HG03103 (cell line): Measurements from ENCODE around the gene CACUL1.
"Not testable (repeated sequence)": the region's sequence is repeated elsewhere in the genome, so short reads cannot be mapped to it uniquely, and the experiment has no call there.

Experiments
- ATAC-seq: cut with Tn5 transposase; IDR thresholded peaks from one replicate; pipeline ENCODE4 v1.9.1; 2021; ENCODE audit warnings: low read depth; ENCODE audit not compliant: unreplicated experiment

The CACUL1 gene

DNA sequence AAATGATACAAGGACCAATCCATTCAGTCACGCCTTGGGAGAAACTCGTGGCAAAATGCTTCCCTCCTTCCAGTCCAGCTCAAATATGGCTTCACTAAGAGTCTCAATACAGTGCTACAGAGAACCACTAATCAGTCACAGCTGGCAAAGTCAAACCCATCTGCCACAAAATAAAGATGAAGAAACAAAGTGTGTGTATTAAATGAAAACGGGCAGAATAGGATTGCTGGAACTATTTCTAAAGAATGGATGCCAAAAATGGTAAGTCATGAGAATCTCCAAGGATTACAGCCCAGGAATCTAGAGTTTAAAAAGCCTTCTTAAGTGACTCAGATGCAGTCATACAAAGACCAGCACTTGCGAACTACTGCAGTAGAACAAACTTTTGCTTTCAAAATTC lies 61.9 kb downstream of the CACUL1 start:
- ATAC-seq = no peak

DNA sequence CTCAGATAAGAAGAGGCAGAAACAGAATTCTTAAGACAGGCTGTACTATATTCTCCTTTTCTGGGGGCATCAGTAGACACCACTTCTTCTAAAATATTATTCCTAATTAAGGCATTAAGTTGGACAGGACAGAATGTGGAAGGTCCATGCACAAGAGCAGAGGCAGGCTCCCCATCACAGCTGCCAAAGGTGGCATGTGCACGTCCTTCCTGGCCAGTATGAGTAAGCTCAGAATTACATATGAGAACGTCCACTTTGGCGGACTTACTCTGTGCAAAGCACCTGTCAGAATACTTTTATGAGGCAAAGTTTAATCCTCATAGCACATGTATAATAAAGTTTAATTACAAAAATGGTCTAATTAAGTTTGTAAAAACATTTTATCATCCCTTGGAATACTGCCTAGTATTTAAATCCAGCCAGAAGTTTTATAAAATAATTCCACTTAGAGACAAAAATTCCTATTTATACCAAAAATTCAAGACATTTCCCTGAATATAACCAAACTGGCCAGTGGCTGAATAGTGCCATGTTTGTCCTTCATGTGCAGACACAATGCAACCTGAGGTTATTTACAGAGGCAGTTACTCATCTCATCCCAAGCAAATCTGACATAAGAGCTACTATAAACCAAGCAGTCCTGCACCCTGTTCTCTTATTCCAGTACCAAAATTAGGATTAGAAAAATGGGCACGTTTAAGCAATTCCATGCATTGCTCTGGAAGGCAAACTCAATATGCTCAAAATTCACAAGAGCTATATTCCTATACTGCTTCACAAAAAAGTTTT lies 65.5 kb downstream of the CACUL1 start:
- no peak for ATAC-seq

- no peak for ATAC-seq
Observed at GRCh38 chr10:118687472-118687871, 67.3 kb downstream of the CACUL1 start.

DNA sequence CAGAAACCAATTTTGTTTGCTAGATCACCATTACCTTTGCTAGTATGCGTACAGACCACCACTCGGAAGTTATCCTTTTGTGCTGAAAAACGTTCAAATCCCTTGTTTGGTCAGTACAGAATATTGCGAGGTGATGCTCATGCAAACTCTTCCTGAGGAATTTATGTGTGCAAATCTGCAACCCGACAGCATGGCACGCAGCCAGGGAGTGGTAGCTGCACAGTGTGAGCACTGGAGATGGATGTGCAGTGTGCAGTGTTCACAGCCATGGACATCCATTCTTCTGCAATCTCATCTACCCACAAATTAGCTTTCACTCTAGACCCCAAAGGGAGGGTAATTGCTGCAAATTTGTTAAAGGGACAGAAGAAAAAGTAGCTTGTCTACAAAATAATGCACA lies 72.2 kb downstream of the CACUL1 start:
- ATAC-seq = no peak

- no peak for ATAC-seq
Observed at GRCh38 chr10:118680197-118680596, 74.6 kb downstream of the CACUL1 start.

GRCh38 chr10:118674226-118674919 lies 80.4 kb downstream of the CACUL1 start:
- no peak for ATAC-seq

DNA sequence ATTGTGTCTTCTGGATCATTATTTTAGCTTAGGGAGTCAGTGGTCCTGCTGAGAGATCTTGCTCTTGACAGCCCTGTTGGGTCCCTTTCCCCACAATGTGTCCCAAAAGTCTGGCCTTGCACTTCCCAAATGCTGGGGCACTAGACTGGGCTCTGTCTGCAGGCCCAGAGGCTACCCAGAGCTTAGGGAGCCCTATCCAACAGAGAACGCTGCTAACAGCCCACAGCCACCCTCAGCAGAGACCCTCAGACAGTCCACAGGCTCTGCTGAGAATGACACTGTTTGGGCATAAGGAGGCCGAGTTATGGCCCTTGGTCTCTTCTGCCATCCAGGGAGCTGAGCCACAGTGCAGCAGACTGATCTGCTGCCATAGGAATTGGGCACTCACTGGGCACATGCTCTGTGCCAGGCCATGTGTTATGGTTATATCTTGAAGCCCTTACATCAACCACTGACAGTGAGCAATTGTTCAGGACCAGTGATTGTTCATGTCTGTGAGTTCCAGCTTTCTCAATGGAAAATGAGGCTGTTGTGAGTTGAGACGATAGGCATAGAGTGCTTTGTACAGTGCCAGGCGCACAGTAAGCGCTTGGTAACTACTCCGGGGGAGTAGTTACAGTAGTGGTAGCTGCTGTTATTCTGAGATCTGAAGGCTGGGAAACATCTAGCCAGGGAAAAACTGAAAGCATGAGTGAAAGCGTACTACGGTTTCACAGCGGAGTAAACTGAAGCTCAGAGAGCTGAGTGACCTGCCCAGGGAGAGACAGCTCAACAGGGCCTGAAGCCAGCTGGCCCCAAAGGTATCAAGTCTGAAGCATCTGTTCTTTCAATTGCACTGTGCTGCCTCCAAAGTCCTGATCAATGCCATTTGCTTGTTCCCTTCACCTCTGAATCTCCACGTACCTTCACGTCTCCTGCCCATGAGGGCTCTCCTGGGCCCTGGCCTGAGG lies 81.7 kb downstream of the CACUL1 start:
- ATAC-seq = no peak

- ATAC-seq = no peak
Observed at GRCh38 chr10:118672153-118672552, 82.6 kb downstream of the CACUL1 start.

DNA sequence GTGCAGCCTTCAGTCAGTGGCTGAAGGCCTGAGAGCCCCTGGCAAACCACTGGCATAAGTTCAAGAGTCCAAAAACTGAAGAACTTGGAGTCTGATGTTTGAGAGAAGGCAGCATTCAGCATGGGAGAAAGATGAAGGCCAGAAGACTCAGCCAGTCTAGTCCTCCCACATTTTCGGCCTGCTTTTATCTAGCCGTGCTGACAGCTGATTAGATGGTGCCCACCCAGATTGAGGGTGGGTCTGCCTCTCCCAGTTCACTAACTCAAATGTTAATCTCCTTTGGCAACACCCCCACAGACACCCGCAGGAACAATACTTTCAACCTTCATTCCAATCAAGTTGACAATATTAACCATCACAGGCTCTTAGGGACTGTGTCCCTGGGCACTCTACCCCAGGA lies 83.5 kb downstream of the CACUL1 start:
- not testable (repeated sequence) for ATAC-seq

GRCh38 chr10:118670472-118671124 lies 84.2 kb downstream of the CACUL1 start:
- ATAC-seq = no peak

- ATAC-seq = no peak
Observed at GRCh38 chr10:118669835-118670234, 84.9 kb downstream of the CACUL1 start.

DNA sequence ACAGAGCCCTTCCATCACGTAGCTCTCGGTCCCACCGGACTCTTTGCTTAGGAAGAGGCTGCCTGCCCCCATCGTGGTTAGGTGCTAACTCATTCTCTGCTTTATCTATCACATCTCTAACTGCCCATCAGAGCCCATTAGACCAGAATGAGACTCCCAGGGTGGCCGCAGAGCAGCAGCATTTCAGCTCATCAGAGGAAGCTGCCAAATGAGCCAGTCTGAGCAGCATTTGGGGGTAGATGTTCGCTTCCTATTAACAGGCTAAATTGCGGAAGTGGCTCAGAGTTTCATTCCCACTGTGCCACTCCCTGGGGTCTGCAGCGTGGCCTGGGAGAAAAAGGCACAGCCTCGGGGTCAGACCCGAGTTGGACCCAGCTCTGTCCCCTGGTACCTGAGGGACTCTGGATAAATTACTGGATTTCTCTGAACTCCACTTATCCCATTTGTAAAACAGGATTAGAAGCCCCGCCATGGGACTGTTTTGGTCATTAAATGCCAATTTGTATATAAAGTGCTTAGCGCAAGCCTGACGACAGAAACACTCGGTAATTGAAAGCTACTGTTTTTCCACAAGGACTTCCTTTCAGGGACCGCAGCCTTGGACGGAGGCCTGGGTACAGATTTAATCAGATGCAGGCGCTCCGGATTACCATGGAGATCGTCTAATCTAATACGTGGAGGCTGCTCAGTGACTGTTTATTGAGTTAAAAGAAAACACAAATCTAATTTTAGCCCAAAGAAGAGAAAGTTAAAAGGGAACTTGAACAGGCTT lies 85.6 kb downstream of the CACUL1 start:
- no peak for ATAC-seq

- ATAC-seq = no peak
Observed at GRCh38 chr10:118668228-118668952, 86.4 kb downstream of the CACUL1 start.

GRCh38 chr10:118667732-118668131 lies 87.0 kb downstream of the CACUL1 start:
- ATAC-seq = no peak

GRCh38 chr10:118666350-118666749 lies 88.4 kb downstream of the CACUL1 start:
- ATAC-seq = no peak

- no peak for ATAC-seq
Observed at GRCh38 chr10:118664321-118664720, 90.4 kb downstream of the CACUL1 start.

DNA sequence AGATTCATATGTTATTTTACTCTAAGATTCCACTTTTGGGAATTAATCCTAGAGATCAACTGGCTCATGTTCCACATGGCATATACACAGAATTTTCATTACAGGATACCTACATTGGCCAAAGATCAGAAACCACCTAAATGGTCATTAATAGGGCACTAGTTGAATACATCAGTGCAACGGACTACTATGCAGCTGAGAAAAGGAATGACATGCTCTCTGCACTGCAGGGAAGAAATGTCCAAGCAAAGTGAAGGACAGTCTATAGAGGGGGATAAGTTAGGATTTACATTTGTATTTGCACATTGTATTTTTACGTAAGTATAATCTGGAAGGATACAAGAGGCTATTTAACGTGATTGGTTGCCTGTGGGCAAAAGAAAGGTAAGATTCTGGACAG lies 91.6 kb downstream of the CACUL1 start:
- ATAC-seq = no peak

- no peak for ATAC-seq
Observed at GRCh38 chr10:118662228-118663035, 92.3 kb downstream of the CACUL1 start.
